HG03159 (cell line): ENCODE measurements around the gene SLC25A1.
"Not testable (repeated sequence)": the region's sequence is repeated elsewhere in the genome, so short reads cannot be mapped to it uniquely, and the experiment has no call there.

Experiments
- ATAC-seq: cut with Tn5 transposase; IDR thresholded peaks from one replicate; pipeline ENCODE4 v1.9.1; 2021; ENCODE audit warnings: mild to moderate bottlenecking, moderate library complexity; ENCODE audit not compliant: unreplicated experiment

SLC25A1 gene

DNA sequence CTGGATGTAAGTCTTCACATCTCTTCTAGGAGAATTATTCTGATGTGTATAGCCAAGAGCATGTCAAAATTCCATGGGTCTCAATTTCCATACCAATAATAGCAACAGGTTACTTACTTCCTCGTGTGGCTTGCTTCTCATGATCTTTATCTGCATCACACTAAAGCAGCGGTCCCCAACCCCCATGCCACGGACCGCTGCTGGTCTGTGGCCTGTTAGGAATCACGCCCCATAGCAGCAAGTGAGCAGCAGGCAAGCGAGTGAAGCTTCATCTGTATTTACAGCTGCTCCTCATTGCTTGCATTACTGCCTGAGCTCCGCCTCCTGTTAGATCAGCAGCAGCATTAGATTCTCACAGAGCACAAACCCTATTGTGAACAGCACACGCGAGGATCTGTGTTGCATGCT is 28.9 kb upstream of the SLC25A1 start:
- ATAC-seq = no peak

DNA sequence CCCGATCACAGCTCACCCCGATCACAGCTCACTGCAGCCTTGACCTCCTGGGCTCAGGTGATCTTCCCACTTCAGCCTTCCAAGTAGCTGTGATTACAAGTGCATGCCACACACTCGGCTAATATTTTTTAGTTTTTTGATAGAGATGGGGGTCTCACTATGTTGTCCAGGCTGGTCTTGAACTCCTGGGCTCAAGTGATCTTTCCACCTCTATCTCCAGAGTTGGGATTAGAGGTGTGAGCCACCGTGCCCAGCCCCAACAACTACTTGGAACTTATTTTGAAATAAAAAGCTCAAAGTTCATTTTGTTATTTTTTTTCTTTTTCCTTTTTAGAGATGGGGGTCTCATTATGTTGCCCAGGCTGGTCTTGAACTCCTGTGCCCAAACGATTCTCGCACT is 27.8 kb upstream of the SLC25A1 start:
- ATAC-seq = no peak

DNA sequence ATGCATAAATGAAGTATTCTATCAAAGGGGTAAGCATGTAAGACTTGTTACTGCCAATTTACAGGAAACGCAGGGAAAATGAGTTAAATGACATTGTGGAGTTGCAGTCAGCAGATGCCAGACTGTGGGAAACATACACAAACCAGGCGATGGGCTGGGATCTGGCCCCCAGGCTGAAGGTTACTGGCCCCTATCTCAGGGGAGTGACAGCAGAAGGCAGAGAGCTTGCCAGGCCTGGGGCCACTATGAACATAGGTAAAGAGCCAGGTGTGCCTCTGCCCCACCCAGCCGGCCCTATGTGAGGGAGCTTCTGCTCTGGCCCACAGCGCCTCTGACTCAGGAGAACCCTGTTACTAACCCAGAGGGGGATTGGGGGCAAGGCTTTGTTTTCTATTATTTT is 26.1 kb upstream of the SLC25A1 start:
- no peak for ATAC-seq

DNA sequence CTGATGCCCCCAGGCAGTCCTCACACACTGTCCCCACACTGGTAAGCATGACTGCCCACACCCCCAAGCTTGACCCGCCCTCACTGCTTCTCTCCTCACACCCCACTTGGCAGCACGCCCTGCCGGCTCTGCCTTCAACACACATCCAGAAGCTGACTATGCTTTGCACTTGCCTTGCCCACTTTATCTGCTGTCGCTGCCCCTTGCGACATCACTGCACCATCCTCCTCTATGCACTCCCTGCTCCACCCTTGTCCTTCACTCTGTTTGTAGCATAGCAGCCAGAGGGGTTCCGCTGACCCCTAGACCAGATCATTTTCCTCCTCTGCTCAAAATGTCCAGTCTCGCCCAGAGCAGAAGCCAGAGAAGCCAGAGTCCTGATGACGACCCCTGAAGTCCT is 25.3 kb upstream of the SLC25A1 start:
- ATAC-seq = no peak

DNA sequence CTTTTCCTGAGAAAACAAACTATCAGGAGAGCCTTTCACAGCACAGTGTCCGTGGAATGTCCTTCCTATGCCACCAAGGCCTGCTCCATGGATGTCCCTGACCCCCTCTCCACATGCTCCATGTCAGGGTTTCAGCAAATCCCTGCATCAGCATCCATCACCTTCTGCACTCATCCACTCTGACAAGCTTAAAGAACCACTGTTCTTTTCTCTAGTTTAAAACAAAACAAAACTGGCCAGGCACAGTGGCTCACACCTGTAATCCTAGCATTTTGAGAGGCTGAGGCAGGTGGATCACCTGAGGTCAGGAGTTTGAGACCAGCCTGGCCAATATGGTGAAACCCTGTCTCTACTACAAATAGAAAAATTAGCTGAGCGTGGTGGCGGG is 24.3 kb upstream of the SLC25A1 start:
- ATAC-seq = not testable (repeated sequence)

DNA sequence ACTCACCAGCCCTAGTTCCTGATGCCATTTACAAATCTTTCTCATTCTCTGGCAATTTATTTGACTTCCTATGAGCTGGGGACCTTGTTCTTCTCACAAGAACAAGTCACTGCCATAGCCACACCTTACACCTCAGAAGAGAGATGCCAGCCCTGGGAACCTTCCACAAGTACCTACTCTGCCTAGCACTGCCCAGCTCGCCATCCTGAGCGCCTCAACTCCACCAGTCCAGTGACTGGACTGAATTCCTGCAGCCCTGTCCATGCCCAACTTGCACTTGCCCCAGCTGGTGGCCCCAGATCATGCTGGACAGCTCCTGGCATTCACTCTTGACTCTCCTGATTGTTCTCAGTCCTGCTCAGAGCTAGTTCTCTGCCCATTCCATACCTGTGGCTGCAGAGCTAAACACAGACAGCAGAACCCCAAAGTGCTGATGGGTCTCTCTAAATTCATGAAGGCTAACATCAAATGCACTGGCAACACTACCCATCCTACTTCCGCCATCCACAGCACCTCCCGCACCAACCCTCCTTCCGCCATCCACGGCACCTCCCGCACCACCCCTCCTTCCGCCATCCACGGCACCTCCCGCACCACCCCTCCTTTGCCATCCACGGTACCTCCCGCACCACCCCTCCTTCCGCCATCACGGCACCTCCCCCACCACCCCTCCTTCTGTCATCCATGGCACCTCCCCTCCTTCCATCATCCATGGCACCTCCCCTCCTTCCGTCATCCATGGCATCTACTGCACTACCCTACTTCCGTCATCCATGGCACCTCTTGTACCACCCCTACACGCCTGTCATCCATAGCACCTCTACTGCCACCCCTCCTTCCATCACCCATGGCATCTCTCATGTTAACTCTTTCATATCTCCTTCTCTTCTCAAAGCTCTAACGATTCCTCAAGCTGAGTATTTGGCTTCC is 23.6 kb upstream of the SLC25A1 start:
- no peak for ATAC-seq

DNA sequence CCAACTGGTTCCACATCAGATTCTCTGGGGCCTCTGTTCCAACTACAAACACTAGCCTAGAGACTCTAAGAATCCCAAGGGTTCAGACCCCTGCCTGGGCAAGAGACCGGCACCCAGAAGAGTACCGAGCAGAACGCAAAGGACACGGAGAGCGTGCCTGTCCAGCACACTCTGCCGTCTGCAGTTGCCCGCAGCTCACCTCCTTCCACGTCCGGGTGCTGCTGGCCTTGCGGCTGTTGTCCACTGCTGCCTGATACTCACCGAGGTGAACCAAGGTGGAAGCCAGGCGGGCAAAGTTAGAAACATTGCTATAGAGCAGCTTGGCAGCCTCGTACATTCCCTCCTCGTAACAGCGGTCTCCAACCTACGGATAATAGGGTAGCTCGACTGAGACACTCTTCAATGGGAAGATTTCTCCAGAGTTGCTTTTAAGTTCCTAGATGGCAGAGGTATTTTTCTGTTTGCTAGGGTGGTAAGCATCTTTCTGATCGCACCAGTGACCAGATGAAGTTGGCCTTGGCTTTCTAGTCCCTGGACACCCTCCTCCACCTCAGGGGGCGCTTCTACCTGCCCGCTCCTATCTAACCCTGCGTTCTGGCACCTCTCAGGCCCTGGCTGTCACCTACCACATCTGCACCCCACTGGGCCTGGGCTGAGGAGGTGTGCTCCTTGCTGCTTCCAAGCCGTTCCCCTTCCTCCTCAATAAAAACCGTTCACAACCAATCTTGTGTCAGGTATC is 22.8 kb upstream of the SLC25A1 start:
- ATAC-seq = no peak

DNA sequence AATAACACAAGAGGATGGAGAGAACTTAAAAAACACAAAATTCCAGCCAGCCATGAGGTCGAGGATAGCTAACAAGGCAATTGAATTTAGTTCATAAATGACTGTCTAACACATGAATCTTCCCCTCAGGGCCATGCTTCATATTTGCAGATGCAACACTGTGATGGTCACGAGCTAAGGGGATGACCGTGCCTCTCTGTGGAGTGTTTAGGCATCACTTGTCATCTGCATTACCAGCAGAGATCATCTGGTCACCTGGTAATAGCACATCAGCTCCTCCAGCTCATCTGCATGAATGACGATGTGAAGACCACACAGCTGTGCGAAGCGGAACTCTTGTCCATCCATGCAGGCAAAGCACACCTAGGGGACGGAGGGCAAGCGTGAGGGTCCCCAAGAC is 20.9 kb upstream of the SLC25A1 start:
- no peak for ATAC-seq

DNA sequence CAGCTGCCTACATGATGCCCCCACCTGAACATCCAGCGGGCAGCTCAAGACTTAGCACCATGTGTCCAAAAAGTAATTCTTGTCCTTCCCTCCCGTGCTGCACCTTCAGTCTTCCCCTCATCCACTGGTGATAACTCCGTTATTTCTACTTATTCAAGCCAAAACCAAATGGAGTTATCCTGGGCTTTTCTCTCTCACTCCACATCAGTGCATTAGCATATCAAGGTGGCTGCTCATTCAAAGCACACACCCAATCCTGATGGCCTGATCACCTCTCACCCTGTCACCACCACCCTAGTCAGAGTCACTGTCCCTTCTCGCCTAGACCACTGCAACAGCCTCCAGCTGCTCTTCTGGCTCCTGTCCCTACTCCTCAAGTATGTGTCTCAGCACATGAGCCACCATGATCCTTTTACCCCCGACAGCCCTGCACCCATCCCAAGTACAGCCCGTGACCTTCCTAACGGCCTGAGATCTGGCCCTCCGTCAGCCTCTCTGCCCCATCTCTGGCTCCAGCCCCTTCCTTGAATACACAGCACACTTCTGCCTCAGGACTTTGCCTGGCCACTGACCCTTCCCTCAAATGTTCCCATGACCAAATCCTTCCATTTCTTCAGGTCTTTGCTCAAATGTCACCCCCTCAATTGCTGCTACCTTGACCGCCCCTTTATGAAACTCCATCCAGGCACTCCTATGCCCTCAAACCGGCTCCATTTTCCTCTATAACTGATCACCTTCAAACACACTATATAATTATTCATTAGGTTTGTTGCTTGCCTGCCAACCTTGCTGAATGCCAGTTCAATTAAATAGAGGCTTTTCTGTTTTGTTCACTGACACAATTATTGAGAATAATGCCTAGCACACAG is 19.7 kb upstream of the SLC25A1 start:
- ATAC-seq = no peak

DNA sequence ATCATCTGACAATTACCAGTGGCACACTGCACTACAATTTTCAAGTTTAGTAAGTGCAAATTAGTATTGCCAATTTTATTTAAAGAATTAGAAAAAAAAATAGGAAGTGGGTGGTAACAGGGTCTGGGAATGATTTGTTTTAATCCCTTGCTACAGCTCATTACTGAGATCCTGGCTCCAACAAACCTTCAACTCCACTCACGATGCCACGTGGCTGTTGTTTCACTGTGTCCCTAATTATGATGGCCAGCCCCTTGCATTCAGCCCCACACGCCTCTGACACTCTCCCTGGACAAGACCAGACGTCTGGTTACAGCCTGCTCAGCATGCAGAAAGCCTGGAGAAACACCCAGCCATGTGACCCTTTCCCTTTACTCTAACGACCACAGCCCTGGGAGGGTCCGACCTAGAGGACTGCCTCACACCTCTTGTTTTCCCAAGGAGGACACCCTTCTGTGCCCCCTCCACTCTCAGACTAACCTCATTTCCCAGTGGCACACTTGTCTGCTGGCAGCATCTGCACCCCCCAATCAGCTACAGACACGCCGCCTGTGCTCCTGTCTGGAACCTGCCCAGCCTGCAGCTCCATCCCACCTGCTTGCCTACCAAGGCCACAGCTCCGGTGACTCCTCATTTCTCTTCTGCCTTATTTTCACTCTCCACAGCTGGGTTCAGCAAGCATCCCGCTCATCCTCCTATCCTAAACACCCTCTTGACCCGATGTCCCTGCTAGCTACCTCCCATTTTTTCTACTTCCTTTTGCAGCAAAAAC is 18.5 kb upstream of the SLC25A1 start:
- no peak for ATAC-seq

DNA sequence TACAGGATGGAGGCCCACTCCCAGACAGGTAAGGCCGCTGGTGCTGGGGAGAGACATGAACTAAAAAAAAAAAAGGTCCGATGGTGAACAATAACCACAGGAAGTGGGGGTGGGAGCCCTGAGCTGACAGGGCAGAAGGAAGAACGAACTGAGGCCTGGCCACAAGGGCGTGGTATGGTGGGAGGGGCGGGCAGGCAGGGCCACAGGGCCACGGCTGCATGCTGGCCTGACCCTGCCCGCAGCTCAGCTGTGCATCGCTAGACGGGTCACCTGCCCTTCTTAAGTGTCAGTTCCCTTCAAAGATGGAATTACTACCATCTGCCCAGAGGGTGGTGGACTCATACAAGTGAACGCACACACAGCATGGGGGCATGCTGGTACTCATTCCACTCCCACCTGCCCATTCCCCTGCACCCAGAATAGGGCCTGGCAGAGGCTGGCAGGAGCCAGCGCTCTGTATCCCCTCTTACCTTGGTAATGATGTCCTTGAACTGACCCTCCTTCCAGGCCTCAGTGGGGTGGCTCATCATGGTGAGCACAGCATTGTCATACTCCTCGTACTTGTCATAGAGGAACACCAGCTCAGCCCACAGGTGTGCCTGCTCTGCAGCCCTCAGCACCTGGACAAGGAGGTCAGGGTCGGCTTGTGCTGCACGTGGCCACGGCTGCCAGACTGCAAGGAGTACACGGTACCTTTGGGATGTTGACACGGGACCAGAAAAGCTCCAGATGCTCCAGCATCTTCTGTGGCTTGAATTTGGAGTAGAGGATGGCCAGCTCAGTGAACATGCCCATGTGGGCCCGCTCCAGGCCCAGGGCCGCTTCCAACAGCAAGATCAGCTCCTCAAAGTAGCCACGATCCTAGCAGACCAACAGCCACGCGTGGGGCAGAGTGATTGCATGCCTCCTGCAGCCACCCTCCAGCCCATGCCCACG is 17.5 kb upstream of the SLC25A1 start:
- no peak for ATAC-seq

DNA sequence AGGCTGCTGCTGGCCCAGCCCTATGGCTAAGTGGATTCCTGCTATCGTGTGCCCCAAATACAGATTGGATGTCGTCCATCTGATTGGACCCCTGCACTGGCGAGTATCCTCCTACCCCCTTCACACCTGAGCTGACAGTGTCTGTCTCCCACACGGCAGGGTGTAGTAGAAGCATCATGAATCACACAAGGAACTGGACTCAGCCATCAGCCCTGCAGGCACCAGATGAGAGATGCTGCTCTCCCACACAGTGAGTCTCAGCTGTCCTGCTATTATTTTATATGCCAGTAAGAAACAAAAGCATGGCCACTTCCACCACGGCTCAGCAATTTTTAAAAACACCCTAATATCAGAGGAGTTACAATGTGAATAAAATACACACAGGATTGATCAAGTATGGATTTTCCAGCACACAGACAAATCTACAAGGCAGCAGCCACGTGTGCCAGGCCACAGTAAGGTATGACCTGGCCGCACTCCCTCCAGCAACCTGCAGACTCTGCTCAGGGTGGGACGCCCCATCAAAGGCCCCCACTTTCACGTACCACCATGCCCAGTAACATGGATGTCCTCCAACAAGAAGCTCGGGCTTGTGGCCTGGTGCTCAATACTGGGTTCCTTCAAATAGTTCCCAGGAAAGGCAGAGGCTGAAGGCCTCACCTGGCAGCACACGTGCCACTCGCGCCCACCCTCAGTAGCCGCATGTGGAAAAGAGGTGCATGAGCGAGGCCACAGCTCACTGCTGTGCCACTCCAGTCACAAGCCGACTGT is 16.4 kb upstream of the SLC25A1 start:
- ATAC-seq = no peak

DNA sequence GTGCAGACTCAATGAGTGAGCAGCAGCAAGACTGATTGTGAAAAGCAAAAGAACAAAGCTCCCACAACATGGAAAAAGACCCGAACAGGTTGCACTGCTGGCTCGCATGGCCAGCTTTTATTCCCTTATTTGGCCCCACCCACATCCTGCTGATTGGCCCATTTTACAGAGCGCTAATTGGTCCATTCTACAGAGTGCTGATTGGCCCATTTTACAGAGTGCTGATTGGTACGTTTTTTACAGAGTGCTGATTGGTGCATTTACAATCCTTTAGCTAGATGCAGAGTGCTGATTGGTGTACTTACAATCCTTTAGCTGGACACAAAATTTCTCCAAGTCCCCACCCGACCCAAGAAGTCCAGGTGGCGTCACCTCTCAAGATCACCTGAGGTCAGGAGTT is 15.3 kb upstream of the SLC25A1 start:
- no peak for ATAC-seq

DNA sequence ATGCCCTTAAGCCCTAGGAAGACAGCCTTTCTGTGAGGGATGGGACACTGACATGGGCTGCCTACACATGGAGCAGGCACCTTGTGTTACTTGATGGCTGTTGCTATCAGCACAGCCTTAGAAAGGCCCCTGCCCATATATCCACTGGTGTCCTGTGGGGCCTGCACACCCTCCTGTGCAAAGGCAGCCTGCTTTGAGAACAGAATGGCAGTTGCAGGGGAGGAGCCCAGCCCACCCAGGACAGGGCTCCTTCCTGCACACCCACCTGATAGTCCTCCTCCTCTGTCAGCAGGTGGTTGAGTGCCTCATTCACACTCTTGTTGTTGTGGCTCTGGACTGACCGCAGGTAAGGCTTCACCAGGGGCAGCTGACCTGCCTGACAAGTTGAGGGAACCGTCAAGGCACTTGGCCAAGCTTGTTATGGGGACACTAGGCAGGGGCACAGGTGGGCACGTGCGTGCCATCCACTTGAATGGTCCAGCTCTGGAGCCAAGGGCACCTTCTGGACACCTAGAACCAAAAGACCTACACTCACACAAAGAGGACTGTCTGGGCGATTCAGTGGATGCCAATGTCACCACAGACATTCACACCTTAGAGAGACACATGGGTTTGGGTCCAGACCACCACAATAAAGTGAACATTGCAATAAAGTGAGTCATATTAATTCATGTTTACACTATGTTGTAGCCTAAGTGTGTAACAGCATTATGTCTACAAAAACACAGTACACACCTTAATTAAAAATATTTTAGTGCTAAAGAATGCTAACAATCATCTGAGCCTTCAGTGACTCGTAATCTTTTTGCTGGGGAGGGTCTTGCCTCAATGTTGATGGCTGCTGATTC is 9.4 kb upstream of the SLC25A1 start:
- no peak for ATAC-seq

DNA sequence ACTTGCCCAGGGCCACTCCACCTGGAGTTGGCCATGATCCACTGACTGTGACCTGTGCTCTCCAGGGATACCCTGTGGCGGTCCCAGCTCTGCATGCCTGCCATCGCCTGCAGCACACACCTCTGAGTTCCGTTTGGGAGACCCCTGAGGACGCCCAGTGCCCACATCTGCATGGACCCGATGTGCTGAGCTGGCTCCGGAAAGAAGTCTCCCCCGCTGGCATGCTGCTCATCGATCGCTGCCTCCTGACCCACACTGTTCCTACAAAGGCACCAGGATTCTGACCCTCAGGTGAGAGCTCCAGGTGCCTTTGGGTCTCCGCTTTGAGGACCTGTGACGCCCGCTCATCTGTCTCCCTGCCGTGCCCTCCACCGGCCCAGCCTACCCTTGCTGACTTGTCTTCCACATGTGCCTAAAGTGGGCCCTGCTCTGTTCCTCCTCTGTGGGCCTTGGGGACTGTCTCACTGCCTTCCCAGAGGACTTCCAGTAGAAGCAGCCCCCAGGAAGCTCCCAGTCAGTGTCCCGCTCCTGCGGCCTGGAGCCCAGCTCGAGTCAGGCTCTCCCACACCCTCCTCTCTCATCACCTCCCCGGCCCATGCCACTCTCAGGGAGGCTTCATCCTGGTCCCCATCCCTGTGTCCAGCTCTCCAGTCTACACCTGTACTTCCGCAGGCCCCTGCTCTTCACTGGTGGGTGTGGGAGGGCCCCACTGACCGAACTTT is 5.9 kb upstream of the SLC25A1 start:
- no peak for ATAC-seq

DNA sequence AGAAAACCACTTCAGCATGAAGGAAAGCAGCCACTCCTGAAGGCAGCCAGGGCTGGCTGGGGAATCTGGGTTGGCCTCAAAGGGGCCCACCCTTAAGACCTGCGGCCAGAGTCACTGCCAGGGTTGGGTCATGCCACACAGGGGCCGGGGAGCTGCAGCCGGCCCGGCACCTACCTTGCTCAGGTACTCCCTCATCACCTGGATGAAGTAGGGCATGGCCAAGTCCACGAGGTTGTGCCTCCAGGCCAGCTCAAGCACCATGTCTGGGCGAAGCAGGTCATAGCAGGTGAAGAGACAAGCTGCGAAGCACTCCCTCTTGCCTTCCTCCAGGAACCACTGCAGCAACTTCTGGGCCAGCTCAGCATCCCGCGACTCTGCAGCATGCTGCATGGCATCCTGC is 4.7 kb upstream of the SLC25A1 start:
- no peak for ATAC-seq

DNA sequence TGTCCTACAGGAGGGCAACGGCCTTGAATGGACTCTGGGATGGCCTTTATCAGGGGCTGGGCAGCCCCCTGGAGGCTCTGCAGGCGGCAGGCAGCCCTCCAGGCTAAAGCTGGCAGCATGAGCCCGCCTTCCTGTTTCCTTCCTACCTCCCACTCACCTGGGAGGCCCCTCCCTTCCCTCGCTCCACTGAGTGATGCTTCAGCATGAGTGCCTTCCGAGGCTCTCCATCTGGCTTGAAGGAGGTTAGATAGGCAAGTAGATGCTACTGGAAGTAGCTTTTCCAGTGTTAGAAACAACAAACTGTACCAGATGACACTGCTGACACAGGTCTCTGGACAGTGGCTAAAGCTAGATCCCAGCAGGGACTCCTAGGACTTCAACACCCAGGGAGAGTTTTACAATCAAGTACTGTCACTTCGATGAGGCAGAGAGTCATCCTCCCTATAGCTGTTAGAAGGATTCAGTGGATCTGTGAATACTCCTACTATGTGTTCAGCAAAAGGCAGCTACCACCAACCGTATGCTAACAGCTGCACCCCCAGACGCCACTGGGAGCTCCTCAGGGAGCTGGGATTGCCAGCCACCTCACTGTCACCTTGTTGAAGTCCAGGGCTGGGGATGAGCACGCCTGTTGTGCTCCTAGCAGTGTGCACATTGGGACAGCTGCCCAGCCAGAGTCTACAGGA is 4.1 kb upstream of the SLC25A1 start:
- no peak for ATAC-seq
